Measurements from ENCODE around the gene DDX28.

DNA sequence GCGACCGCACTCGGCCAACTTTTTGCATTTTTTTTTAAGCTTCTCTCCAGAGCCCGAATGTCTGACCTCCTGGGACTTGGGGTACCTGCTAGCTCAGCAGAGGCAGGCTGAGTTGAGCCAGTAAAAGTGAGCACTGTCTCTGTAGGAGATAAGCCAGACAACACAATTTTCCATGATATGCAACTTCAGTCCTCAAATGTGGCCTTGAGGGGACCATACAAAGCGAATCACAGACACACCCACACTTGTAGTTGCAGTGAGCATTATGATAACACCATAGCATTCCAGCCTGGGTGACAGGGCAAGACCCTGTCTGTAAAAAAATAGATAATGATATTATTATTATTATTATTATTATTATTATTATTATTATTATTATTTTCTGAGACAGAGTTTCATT is 26.4 kb downstream of the DDX28 start:
- TF ChIP-seq, protein P1, sequence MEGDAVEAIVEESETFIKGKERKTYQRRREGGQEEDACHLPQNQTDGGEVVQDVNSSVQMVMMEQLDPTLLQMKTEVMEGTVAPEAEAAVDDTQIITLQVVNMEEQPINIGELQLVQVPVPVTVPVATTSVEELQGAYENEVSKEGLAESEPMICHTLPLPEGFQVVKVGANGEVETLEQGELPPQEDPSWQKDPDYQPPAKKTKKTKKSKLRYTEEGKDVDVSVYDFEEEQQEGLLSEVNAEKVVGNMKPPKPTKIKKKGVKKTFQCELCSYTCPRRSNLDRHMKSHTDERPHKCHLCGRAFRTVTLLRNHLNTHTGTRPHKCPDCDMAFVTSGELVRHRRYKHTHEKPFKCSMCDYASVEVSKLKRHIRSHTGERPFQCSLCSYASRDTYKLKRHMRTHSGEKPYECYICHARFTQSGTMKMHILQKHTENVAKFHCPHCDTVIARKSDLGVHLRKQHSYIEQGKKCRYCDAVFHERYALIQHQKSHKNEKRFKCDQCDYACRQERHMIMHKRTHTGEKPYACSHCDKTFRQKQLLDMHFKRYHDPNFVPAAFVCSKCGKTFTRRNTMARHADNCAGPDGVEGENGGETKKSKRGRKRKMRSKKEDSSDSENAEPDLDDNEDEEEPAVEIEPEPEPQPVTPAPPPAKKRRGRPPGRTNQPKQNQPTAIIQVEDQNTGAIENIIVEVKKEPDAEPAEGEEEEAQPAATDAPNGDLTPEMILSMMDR (conservative IDR thresholded peaks at IDR 0.05; ENCODE audit: low read depth in 2 of 2), result no peak
- TF ChIP-seq, protein P2, sequence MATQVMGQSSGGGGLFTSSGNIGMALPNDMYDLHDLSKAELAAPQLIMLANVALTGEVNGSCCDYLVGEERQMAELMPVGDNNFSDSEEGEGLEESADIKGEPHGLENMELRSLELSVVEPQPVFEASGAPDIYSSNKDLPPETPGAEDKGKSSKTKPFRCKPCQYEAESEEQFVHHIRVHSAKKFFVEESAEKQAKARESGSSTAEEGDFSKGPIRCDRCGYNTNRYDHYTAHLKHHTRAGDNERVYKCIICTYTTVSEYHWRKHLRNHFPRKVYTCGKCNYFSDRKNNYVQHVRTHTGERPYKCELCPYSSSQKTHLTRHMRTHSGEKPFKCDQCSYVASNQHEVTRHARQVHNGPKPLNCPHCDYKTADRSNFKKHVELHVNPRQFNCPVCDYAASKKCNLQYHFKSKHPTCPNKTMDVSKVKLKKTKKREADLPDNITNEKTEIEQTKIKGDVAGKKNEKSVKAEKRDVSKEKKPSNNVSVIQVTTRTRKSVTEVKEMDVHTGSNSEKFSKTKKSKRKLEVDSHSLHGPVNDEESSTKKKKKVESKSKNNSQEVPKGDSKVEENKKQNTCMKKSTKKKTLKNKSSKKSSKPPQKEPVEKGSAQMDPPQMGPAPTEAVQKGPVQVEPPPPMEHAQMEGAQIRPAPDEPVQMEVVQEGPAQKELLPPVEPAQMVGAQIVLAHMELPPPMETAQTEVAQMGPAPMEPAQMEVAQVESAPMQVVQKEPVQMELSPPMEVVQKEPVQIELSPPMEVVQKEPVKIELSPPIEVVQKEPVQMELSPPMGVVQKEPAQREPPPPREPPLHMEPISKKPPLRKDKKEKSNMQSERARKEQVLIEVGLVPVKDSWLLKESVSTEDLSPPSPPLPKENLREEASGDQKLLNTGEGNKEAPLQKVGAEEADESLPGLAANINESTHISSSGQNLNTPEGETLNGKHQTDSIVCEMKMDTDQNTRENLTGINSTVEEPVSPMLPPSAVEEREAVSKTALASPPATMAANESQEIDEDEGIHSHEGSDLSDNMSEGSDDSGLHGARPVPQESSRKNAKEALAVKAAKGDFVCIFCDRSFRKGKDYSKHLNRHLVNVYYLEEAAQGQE (IDR thresholded peaks at IDR 0.05; ENCODE audit: unreplicated experiment), result no peak
- no peak for TF ChIP-seq ZNF114 (CRISPR knock-in tag; IDR thresholded peaks at IDR 0.05)
- no peak for TF ChIP-seq EZH2phosphoT487 (IDR thresholded peaks at IDR 0.05; ENCODE audit: unreplicated experiment)
- no peak for TF ChIP-seq POLR2AphosphoS5 (IDR thresholded peaks at IDR 0.05; ENCODE audit: low read depth)
- no peak for TF ChIP-seq EZH2 (IDR thresholded peaks at IDR 0.05; ENCODE audit: low read depth, unreplicated experiment)
- no peak for TF ChIP-seq NANOG (IDR thresholded peaks at IDR 0.05; ENCODE audit: borderline replicate concordance)

All from GM23338 (cell line).